Measurements from ENCODE around the gene ADH1C. TPM values are rescaled to one million over a fixed set of nuclear protein-coding genes. Genes with fewer than 3 reads are reported as not detected.
"Not testable (repeated sequence)": the region's sequence is repeated elsewhere in the genome, so short reads cannot be mapped to it uniquely, and the experiment has no call there.

ADH1C gene
- polyA plus RNA-seq, 2 donors = 1.7 to 2.3 TPM

DNA sequence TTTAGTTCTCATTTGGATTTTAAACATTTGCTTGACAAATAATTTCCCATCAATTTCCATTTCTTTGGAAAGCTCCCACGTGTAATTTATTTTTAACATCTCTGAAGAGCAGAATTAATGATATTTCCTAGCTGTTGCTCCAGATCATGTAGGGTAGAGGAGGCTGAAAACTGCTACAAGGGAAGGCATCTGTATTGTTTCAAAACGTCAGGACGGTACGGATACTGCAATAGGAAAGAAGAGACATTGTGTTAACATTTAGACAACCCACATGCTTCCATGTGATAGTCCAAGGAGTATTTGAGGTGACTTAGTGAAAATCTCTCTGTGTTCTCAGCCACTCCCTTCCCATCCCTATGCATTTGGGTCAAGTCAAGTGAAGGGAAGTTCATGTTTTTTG, 16.0 kb downstream of the ADH1C start:
- Histone ChIP-seq H3K27me3 (ENCODE audit: control insufficient read depth in 1 of 2, insufficient read depth in 2 of 2, low read length in 2 of 2) (no peaks in the 10 kb centered on the region), H3K36me3 (ENCODE audit: control insufficient read depth in 2 of 2, insufficient read depth in 2 of 2, low read length in 1 of 2) (no peaks in the 10 kb centered on the region), H3K4me3 (ENCODE audit: low read depth in 1 of 2, low read length in 2 of 2) (no peak overlapping the region), H3K27ac (ENCODE audit: low read depth in 2 of 2, low read length in 1 of 2) (no peak overlapping the region), H3K4me1 (ENCODE audit: control insufficient read depth in 2 of 2, insufficient read depth in 2 of 2, low read length in 1 of 2) (no peaks in the 10 kb centered on the region), H3K9me3 (ENCODE audit: control insufficient read depth in 2 of 2, insufficient read depth in 1 of 2, low read depth in 1 of 2, low read length in 1 of 2) (no peaks in the 10 kb centered on the region)
- WGBS, 2 donors = 57 to 62% methylated on average over 4 of the region's 4 CpGs

GRCh38 chr4:99334880-99335279, 17.7 kb downstream of the ADH1C start:
- Histone ChIP-seq H3K36me3 (ENCODE audit: control insufficient read depth in 2 of 2, insufficient read depth in 2 of 2, low read length in 1 of 2) (no peaks in the 10 kb centered on the region), H3K9me3 (ENCODE audit: control insufficient read depth in 2 of 2, insufficient read depth in 1 of 2, low read depth in 1 of 2, low read length in 1 of 2) (no peaks in the 10 kb centered on the region), H3K4me1 (ENCODE audit: control insufficient read depth in 2 of 2, insufficient read depth in 2 of 2, low read length in 1 of 2) (no peaks in the 10 kb centered on the region), H3K27ac (ENCODE audit: low read depth in 2 of 2, low read length in 1 of 2) (no peak overlapping the region), H3K27me3 (ENCODE audit: control insufficient read depth in 1 of 2, insufficient read depth in 2 of 2, low read length in 2 of 2) (no peaks in the 10 kb centered on the region), H3K4me3 (ENCODE audit: low read depth in 1 of 2, low read length in 2 of 2) (no peak overlapping the region)
- WGBS, 2 donors = 41 to 76% methylated on average over 1 of the region's 1 CpG

DNA sequence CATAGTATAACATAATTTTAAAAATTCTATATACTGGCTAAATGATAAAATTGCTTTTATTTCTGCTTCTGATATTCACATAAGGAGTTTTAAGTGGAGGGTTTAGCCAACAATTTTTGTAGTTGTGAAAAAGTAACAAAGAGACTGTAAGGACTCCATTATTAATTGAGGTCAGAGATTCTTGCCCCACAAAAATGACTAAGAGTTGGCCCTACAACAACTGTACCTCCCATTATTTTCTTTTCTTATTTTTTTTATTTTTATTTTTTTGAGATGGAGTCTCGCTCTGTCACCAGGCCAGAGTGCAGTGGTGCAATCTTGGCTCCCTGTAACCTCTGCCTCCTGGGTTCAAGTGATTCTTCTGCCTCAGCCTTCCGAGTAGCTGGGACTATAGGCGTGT, 21.9 kb downstream of the ADH1C start:
- peaks cover 0 to 3% of the 10 kb centered on the region in 2 donors for H3K9me3 ChIP-seq (ENCODE audit: control insufficient read depth in 2 of 2, insufficient read depth in 1 of 2, low read depth in 1 of 2, low read length in 1 of 2)
- H3K4me3 ChIP-seq (ENCODE audit: low read depth in 1 of 2, low read length in 2 of 2) = no peak overlapping the region
- no peaks in the 10 kb centered on the region for H3K27me3 ChIP-seq (ENCODE audit: control insufficient read depth in 1 of 2, insufficient read depth in 2 of 2, low read length in 2 of 2)
- H3K36me3 ChIP-seq (ENCODE audit: control insufficient read depth in 2 of 2, insufficient read depth in 2 of 2, low read length in 1 of 2) = no peaks in the 10 kb centered on the region
- H3K27ac ChIP-seq (ENCODE audit: low read depth in 2 of 2, low read length in 1 of 2) = no peak overlapping the region
- no peaks in the 10 kb centered on the region for H3K4me1 ChIP-seq (ENCODE audit: control insufficient read depth in 2 of 2, insufficient read depth in 2 of 2, low read length in 1 of 2)
- 88 to 91% methylated on average over 3 of the region's 3 CpGs for WGBS, 2 donors

DNA sequence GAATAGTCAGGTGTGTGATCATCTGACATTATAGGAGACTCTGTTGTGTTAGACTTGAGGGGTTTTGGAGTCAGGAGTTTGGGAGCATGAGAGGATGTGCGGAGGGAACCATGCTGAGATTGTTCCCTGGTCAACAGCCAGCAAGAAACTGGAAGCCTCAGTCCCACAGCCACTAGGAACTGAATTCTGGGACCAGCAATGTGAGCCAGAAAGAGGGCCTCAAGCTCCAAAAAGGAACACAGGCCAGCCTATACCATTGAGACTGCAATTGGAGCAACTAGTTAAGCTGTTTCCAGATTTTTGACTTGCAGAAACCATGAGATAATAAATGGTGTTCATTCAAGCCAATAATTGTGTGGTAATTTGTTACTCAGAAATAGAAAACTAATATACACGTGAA, 22.7 kb downstream of the ADH1C start:
- Histone ChIP-seq H3K9me3 (ENCODE audit: control insufficient read depth in 2 of 2, insufficient read depth in 1 of 2, low read depth in 1 of 2, low read length in 1 of 2) (peaks cover 0 to 3% of the 10 kb centered on the region in 2 donors), H3K36me3 (ENCODE audit: control insufficient read depth in 2 of 2, insufficient read depth in 2 of 2, low read length in 1 of 2) (no peaks in the 10 kb centered on the region), H3K4me3 (ENCODE audit: low read depth in 1 of 2, low read length in 2 of 2) (no peak overlapping the region), H3K27me3 (ENCODE audit: control insufficient read depth in 1 of 2, insufficient read depth in 2 of 2, low read length in 2 of 2) (no peaks in the 10 kb centered on the region), H3K4me1 (ENCODE audit: control insufficient read depth in 2 of 2, insufficient read depth in 2 of 2, low read length in 1 of 2) (no peaks in the 10 kb centered on the region), H3K27ac (ENCODE audit: low read depth in 2 of 2, low read length in 1 of 2) (peak overlapping the region; percentile 4 to 65)
- 66 to 69% methylated on average over 2 of the region's 2 CpGs for WGBS, 2 donors

- Histone ChIP-seq H3K27me3 (ENCODE audit: control insufficient read depth in 1 of 2, insufficient read depth in 2 of 2, low read length in 2 of 2) (no peaks in the 10 kb centered on the region), H3K27ac (ENCODE audit: low read depth in 2 of 2, low read length in 1 of 2) (no peak overlapping the region), H3K4me1 (ENCODE audit: control insufficient read depth in 2 of 2, insufficient read depth in 2 of 2, low read length in 1 of 2) (no peaks in the 10 kb centered on the region), H3K4me3 (ENCODE audit: low read depth in 1 of 2, low read length in 2 of 2) (no peak overlapping the region), H3K36me3 (ENCODE audit: control insufficient read depth in 2 of 2, insufficient read depth in 2 of 2, low read length in 1 of 2) (no peaks in the 10 kb centered on the region), H3K9me3 (ENCODE audit: control insufficient read depth in 2 of 2, insufficient read depth in 1 of 2, low read depth in 1 of 2, low read length in 1 of 2) (peaks cover 0 to 5% of the 10 kb centered on the region in 2 donors)
- 20 to 27% methylated on average over 3 of the region's 3 CpGs for WGBS, 2 donors
Observed at GRCh38 chr4:99324979-99325378, 27.6 kb downstream of the ADH1C start.

- 33 to 69% methylated on average over 1 of the region's 1 CpG for WGBS, 2 donors
- Histone ChIP-seq H3K4me3 (ENCODE audit: low read depth in 1 of 2, low read length in 2 of 2) (no peak overlapping the region), H3K36me3 (ENCODE audit: control insufficient read depth in 2 of 2, insufficient read depth in 2 of 2, low read length in 1 of 2) (no peaks in the 10 kb centered on the region), H3K4me1 (ENCODE audit: control insufficient read depth in 2 of 2, insufficient read depth in 2 of 2, low read length in 1 of 2) (no peaks in the 10 kb centered on the region), H3K27me3 (ENCODE audit: control insufficient read depth in 1 of 2, insufficient read depth in 2 of 2, low read length in 2 of 2) (no peaks in the 10 kb centered on the region), H3K27ac (ENCODE audit: low read depth in 2 of 2, low read length in 1 of 2) (peak overlapping the region in 1 of 2 donors; percentile 69), H3K9me3 (ENCODE audit: control insufficient read depth in 2 of 2, insufficient read depth in 1 of 2, low read depth in 1 of 2, low read length in 1 of 2) (peaks cover 0 to 5% of the 10 kb centered on the region in 2 donors)
Observed at GRCh38 chr4:99324361-99324760, 28.2 kb downstream of the ADH1C start.

- no peaks in the 10 kb centered on the region for H3K27me3 ChIP-seq (ENCODE audit: control insufficient read depth in 1 of 2, insufficient read depth in 2 of 2, low read length in 2 of 2)
- H3K36me3 ChIP-seq (ENCODE audit: control insufficient read depth in 2 of 2, insufficient read depth in 2 of 2, low read length in 1 of 2) = no peaks in the 10 kb centered on the region
- peaks cover 0 to 5% of the 10 kb centered on the region in 2 donors for H3K9me3 ChIP-seq (ENCODE audit: control insufficient read depth in 2 of 2, insufficient read depth in 1 of 2, low read depth in 1 of 2, low read length in 1 of 2)
- WGBS, 2 donors = 70 to 82% methylated on average over 1 of the region's 1 CpG
- no peak overlapping the region for H3K4me3 ChIP-seq (ENCODE audit: low read depth in 1 of 2, low read length in 2 of 2)
- peak overlapping the region; percentile 16 to 69 for H3K27ac ChIP-seq (ENCODE audit: low read depth in 2 of 2, low read length in 1 of 2)
- no peaks in the 10 kb centered on the region for H3K4me1 ChIP-seq (ENCODE audit: control insufficient read depth in 2 of 2, insufficient read depth in 2 of 2, low read length in 1 of 2)
Observed at GRCh38 chr4:99323756-99324155, 28.8 kb downstream of the ADH1C start.

GRCh38 chr4:99321241-99322191, 31.0 kb downstream of the ADH1C start, which contains the start of gene ADH1B:
ADH1B (minus strand) TSS chr4:99321401; CDS start chr4:99321331, 70 bp downstream.
- Histone ChIP-seq H3K4me3 (ENCODE audit: low read depth in 1 of 2, low read length in 2 of 2) (no peak within 1 kb of the TSS), H3K9me3 (ENCODE audit: control insufficient read depth in 2 of 2, insufficient read depth in 1 of 2, low read depth in 1 of 2, low read length in 1 of 2) (peaks cover 0 to 2% of the 10 kb centered on the region in 2 donors), H3K4me1 (ENCODE audit: control insufficient read depth in 2 of 2, insufficient read depth in 2 of 2, low read length in 1 of 2) (no peaks in the 10 kb centered on the region)

GRCh38 chr4:99317811-99318210, 34.7 kb downstream of the ADH1C start:
- H3K4me3 ChIP-seq (ENCODE audit: low read depth in 1 of 2, low read length in 2 of 2) = peak overlapping the region in 1 of 2 donors; percentile 3
- not testable (repeated sequence) for H3K9me3 ChIP-seq (ENCODE audit: control insufficient read depth in 2 of 2, insufficient read depth in 1 of 2, low read depth in 1 of 2, low read length in 1 of 2); H3K4me1 ChIP-seq (ENCODE audit: control insufficient read depth in 2 of 2, insufficient read depth in 2 of 2, low read length in 1 of 2); H3K36me3 ChIP-seq (ENCODE audit: control insufficient read depth in 2 of 2, insufficient read depth in 2 of 2, low read length in 1 of 2); H3K27me3 ChIP-seq (ENCODE audit: control insufficient read depth in 1 of 2, insufficient read depth in 2 of 2, low read length in 2 of 2)
- 86 to 89% methylated on average over 8 of the region's 8 CpGs for WGBS, 2 donors
- H3K27ac ChIP-seq (ENCODE audit: low read depth in 2 of 2, low read length in 1 of 2) = peak overlapping the region in 1 of 2 donors; percentile 21

More at GRCh38 chr4:99321241-99322191, 31.0 kb downstream of the ADH1C start, which contains the start of gene ADH1B:
- 39 to 47% methylated on average over 8 of the region's 8 CpGs for WGBS, 2 donors
- H3K36me3 ChIP-seq (ENCODE audit: control insufficient read depth in 2 of 2, insufficient read depth in 2 of 2, low read length in 1 of 2) = peaks cover 0 to 2% of the 10 kb centered on the region in 2 donors
- H3K27me3 ChIP-seq (ENCODE audit: control insufficient read depth in 1 of 2, insufficient read depth in 2 of 2, low read length in 2 of 2) = no peaks in the 10 kb centered on the region
- H3K27ac ChIP-seq (ENCODE audit: low read depth in 2 of 2, low read length in 1 of 2) = no peak within 1 kb of the TSS
